ES-I3 (cell line): Measurements from ENCODE around the gene TIMM22.

Experiments used
- H3K36me3 ChIP-seq: 2 replicates; pipeline ENCODE4 v1.6.1; 2013; ENCODE audit warnings: mild to moderate bottlenecking, low read length, control low read depth, moderate library complexity; ENCODE audit not compliant: insufficient read depth
- H3K4me1 ChIP-seq: 2 replicates; pipeline ENCODE4 v1.6.1; 2013; ENCODE audit warnings: mild to moderate bottlenecking, control low read depth, low read length; ENCODE audit not compliant: insufficient read depth
- H3K9ac ChIP-seq: 2 replicates; pipeline ENCODE4 v1.6.1; 2013; ENCODE audit warnings: low read depth, mild to moderate bottlenecking, low read length, moderate library complexity
- H3K9me3 ChIP-seq: 2 replicates; pipeline ENCODE4 v1.6.1; 2013; ENCODE audit warnings: mild to moderate bottlenecking, low read length, moderate library complexity; ENCODE audit not compliant: control insufficient read depth, insufficient read depth

Gene TIMM22

DNA sequence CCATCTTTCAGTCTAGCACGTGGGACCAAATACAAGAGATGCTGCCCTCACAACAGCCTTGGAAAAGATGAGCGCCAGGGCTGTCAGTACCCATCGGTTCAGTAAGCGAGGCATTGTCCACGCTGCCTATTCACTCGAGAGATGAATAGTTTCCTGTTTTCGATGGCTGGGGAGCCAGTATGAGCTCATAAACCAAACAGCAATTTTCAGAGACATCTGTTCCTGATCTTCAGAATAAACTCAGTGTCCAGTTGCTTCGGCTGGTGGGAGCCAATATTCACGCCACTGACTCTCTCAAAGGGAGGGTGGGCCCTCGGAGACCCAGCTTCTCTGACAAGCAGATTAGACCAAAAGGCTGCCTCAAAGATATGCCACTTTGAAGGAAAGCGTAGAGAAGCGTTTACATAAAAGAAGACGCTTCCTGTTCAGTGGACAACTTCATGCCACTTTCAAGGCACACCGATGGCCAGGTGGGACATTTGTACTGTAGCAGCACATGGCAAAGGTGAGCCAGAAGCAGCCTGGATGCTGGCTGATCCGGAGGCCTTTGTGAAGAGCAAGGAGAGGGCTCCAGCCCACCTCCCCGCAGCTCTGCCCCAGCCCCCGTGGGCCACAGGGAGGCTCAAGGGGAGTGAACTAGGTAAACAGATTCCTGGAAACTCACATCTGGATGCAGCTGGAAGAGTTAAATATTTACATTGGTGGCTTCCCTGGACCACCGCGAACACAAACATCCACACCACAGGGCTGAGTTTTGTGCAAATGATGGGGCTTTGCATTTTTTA lies 6.0 kb downstream of the TIMM22 start:
- no peaks in the 10 kb centered on the region for H3K4me1 ChIP-seq
- H3K9ac ChIP-seq, result no peak overlapping the region
- peaks cover 8% of the 10 kb centered on the region for H3K36me3 ChIP-seq
- H3K9me3 ChIP-seq, result no peaks in the 10 kb centered on the region

DNA sequence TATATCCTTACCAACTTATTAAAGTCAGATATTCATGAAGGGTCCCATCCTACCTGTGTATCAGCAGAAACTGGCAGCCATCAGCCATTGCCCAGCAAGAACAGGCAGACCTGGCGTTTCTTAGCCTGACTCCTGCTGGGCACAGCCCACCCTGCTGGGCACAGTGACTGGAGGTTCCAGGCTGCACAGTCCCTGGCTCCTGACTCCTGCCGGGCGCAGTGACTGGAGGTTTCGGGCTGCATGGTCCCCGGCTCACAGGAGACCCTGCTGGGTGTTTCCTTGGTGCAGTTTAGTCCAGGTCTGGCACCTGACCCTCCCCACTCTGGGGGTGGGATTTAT lies 6.7 kb downstream of the TIMM22 start:
- no peaks in the 10 kb centered on the region for H3K4me1 ChIP-seq
- H3K36me3 ChIP-seq, result peaks cover 8% of the 10 kb centered on the region
- no peaks in the 10 kb centered on the region for H3K9me3 ChIP-seq
- no peak overlapping the region for H3K9ac ChIP-seq

GRCh38 chr17:1003972-1004768 lies 7.2 kb downstream of the TIMM22 start:
- H3K36me3 ChIP-seq, result peaks cover 8% of the 10 kb centered on the region
- H3K9ac ChIP-seq, result no peak overlapping the region
- H3K9me3 ChIP-seq, result no peaks in the 10 kb centered on the region
- H3K4me1 ChIP-seq, result no peaks in the 10 kb centered on the region

- H3K36me3 ChIP-seq, result 0 out of 2 replicates have a peak, but pooled peaks cover 4% of the 10 kb centered on the region
- H3K9me3 ChIP-seq, result no peaks in the 10 kb centered on the region
- H3K4me1 ChIP-seq, result no peaks in the 10 kb centered on the region
- no peak overlapping the region for H3K9ac ChIP-seq
Observed at GRCh38 chr17:1004769-1005295, 7.9 kb downstream of the TIMM22 start.

- Histone ChIP-seq H3K9ac (no peak overlapping the region), H3K9me3 (no peaks in the 10 kb centered on the region), H3K36me3 (0 out of 2 replicates have a peak, but pooled peaks cover 2% of the 10 kb centered on the region), H3K4me1 (no peaks in the 10 kb centered on the region)
Observed at GRCh38 chr17:1005361-1005946, 8.5 kb downstream of the TIMM22 start.

DNA sequence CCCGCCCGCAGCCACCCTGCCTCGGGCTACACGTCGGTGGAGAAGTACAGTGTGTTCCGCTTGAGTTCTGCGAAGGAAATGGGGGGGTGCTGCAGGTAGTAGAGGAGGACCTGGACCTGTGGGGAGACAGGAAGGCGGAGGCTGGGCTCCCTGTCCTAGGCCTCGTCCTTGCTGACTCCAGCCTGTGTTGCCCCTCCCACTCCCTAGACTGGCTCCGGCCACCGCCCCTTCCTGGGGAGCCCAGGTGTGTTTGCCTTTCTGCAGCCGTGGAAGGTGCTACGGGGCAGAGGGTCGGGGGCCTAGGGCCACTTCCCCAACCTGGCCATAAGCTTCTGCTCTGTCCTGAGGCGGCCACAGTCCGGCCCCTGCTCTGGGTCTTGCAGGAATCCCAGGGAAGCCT lies 9.1 kb downstream of the TIMM22 start:
- Histone ChIP-seq H3K9ac (no peak overlapping the region), H3K9me3 (no peaks in the 10 kb centered on the region), H3K4me1 (no peaks in the 10 kb centered on the region), H3K36me3 (no peaks in the 10 kb centered on the region)

DNA sequence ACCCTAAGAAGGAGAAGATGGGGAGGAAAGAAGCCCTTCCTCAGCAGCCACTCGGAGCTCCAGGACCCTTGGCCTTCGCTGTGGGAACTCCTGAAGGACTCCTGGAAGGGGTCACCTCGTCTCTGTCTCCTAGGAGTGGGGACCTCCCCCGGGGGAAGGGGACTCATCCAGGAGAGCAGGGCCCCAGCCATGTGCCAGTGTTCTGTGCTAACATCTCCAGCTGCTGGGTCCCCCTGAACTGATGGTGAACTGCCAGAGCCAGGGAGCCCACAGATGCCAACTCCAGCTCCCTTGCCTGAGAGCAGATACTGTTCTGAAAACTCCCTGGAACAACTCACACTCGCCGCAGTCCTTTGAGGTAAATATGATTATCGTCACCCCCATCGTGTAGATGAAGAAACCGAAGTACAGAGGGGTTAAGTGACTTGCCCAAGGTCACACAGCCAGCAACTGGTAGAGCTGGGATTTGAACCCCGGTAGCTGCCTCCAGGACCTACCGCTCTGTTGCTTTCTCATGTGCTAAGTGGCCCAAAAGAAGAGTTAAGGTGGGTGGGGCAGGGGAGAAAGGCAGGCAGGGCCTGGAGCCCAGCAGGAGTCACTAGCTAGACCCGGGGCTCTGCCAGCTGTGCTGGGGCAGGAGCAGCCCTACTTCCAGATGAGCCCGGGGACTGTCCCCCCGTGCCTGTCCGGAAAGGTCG lies 10.5 kb downstream of the TIMM22 start:
- Histone ChIP-seq H3K9me3 (no peaks in the 10 kb centered on the region), H3K4me1 (no peaks in the 10 kb centered on the region), H3K36me3 (no peaks in the 10 kb centered on the region), H3K9ac (no peak overlapping the region)

GRCh38 chr17:1008008-1008761 lies 11.3 kb downstream of the TIMM22 start:
- Histone ChIP-seq H3K9me3 (no peaks in the 10 kb centered on the region), H3K9ac (no peak overlapping the region), H3K4me1 (no peaks in the 10 kb centered on the region), H3K36me3 (no peaks in the 10 kb centered on the region)

- Histone ChIP-seq H3K4me1 (no peaks in the 10 kb centered on the region), H3K9me3 (no peaks in the 10 kb centered on the region), H3K36me3 (no peaks in the 10 kb centered on the region), H3K9ac (no peak overlapping the region)
Observed at GRCh38 chr17:1009229-1010085, 12.5 kb downstream of the TIMM22 start.

- Histone ChIP-seq H3K4me1 (no peaks in the 10 kb centered on the region), H3K9me3 (no peaks in the 10 kb centered on the region), H3K9ac (no peak overlapping the region), H3K36me3 (no peaks in the 10 kb centered on the region)
Observed at GRCh38 chr17:1010086-1010450, 13.1 kb downstream of the TIMM22 start.

GRCh38 chr17:1010586-1010985 lies 13.7 kb downstream of the TIMM22 start:
- Histone ChIP-seq H3K9me3 (no peaks in the 10 kb centered on the region), H3K36me3 (no peaks in the 10 kb centered on the region), H3K4me1 (no peaks in the 10 kb centered on the region), H3K9ac (no peak overlapping the region)

DNA sequence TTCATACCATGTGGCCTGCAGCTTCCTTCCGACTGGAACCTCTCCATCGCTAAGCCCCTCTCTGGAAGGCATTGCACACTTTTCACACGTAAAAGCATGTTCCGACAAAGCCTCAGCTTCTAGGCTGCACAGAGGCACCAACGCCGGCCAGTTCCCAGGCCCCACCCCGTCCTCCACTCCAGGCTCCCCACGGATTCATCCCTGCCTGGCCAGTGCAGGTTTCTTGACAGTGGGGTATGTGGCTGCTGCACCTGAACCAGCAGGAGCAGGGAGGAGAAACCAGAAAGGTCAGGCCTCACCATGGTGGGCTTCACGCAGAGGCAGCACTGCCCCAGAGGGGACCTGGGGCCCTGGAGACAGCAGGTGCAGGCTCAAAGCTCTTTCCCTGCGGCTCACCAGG lies 14.2 kb downstream of the TIMM22 start:
- Histone ChIP-seq H3K4me1 (no peaks in the 10 kb centered on the region), H3K36me3 (no peaks in the 10 kb centered on the region), H3K9ac (no peak overlapping the region), H3K9me3 (no peaks in the 10 kb centered on the region)
